Naive thymus-derived CD8-positive, alpha-beta T cell (primary cell): Measurements from ENCODE around the gene ZNF253. TPM values are rescaled to one million over a fixed set of nuclear protein-coding genes. Genes with fewer than 3 reads are reported as not detected.
"Not testable (repeated sequence)": the region's sequence is repeated elsewhere in the genome, so short reads cannot be mapped to it uniquely, and the experiment has no call there.

Source experiments
- ATAC-seq, 2 donors: fragments of 150-1000 bp; cut with Tn5 transposase in 1 of 2; sonication (Bioruptor Pico), chemical (Tn5 transposase) in 1 of 2; 1 replicate in 1 of 2; 2 replicates in 1 of 2; pipeline ENCODE4 v1.10.0; 2021; ENCODE audit warnings: mild to moderate bottlenecking in 2 of 2, moderate library complexity in 2 of 2
- POLR2A ChIA-PET: fragments of 350-600 bp; sonication (Branson Sonifier 250); formaldehyde crosslinking; loops from one replicate; lab custom pipeline; 2021; ENCODE audit warnings: antibody characterized with exemption; lab: Charles Lee
- DNase-seq, 10 donors: peaks; one replicate each; pipeline versions ENCODE4 v3.0.0 to v3.0.0-alpha.2; 2020 to 2022
- H3K27ac Mint-ChIP-seq, 10 donors: one replicate each; pipeline ENCODE4 v1.8.0; 2020 to 2022; ENCODE audit warnings: mild to moderate bottlenecking in 10 of 10, mixed read lengths in 10 of 10, moderate library complexity in 4 of 10, inconsistent platforms in 1 of 10
- H3K27me3 Mint-ChIP-seq, 5 donors: one replicate each; pipeline ENCODE4 v1.8.0; 2021 to 2022; ENCODE audit warnings: mixed read lengths in 5 of 5
- H3K36me3 Mint-ChIP-seq, 3 donors: one replicate each; pipeline ENCODE4 v1.8.0; 2020 to 2022; ENCODE audit warnings: mixed read lengths in 3 of 3, mild to moderate bottlenecking in 2 of 3, inconsistent platforms in 1 of 3
- H3K4me1 Mint-ChIP-seq, 4 donors: one replicate each; pipeline ENCODE4 v1.8.0; 2021 to 2022; ENCODE audit warnings: mixed read lengths in 4 of 4
- H3K4me3 Mint-ChIP-seq, 10 donors: one replicate each; pipeline ENCODE4 v1.8.0; 2020 to 2022; ENCODE audit warnings: mild to moderate bottlenecking in 10 of 10, mixed read lengths in 10 of 10, moderate library complexity in 6 of 10, inconsistent platforms in 1 of 10
- H3K9me3 Mint-ChIP-seq, 9 donors: one replicate each; pipeline ENCODE4 v1.8.0; 2020 to 2022; ENCODE audit warnings: mixed read lengths in 9 of 9, mild to moderate bottlenecking in 3 of 9, inconsistent platforms in 1 of 9, moderate library complexity in 1 of 9
- polyA plus RNA-seq, 3 donors: library from polyadenylated mRNA; unstranded; fragments of 300-500 nt; fragmentation: Illumina TruSeq; gene quantifications; one replicate each; pipeline ENCODE4 v1.2.3, GENCODE V29; 2021
- total RNA-seq, 8 experiments: library from RNA in 2 of 8; stranded (reverse) in 2 of 8; gene quantifications; one replicate each; pipeline ENCODE4 v1.2.3 and lab custom pipeline; 2021 to 2026

Gene ZNF253
- total and polyA plus RNA-seq, 5 experiments from 2014 or later: 7.1 to 37.5 (median 9.4) TPM

- peaks cover 9 to 38% (median 27%) of the 10 kb centered on the region in 9 donors for H3K9me3 Mint-ChIP-seq
- H3K4me3 Mint-ChIP-seq: peak within 1 kb of the TSS; percentile 92 to 100 (median 96)
- H3K27ac Mint-ChIP-seq: peak within 1 kb of the TSS; percentile 80 to 98 (median 95)
- H3K36me3 Mint-ChIP-seq: peaks cover 7 to 18% (median 10%) of the 10 kb centered on the region in 3 donors
- peaks cover 20 to 39% (median 34%) of the 10 kb centered on the region in 4 donors for H3K4me1 Mint-ChIP-seq
- H3K27me3 Mint-ChIP-seq: no peaks in the 10 kb centered on the region
- POLR2A ChIA-PET: interaction anchor here (0.6 to 5.2 kb wide), 17 partner anchors 11 to 241 kb away, joined by 3 to 39 read pairs (median 7); partner anchors contain the start of genes ATP13A1, ZNF101, ZNF14 and ZNF253
- peak; percentile 95 to 97 for ATAC-seq
- peak; percentile 68 to 96 (median 91) for DNase-seq
Observed at GRCh38 chr19:19900729-19901444, 35.2 kb downstream of the ZNF253 start, which contains the start of gene ZNF93. Gene ZNF93, plus strand, starts transcription at chr19:19900946. Its CDS starts 143 bp downstream, at chr19:19901089.

GRCh38 chr19:19907551-19907950 lies 41.9 kb downstream of the ZNF253 start:
- H3K9me3 Mint-ChIP-seq, H3K27me3 Mint-ChIP-seq, ATAC-seq, DNase-seq, H3K27ac Mint-ChIP-seq, H3K4me3 Mint-ChIP-seq: not testable (repeated sequence)
- POLR2A ChIA-PET: interaction anchor here (0.9 kb wide), 1 partner anchor 131 kb away, joined by 4 read pairs; no protein-coding TSS in a partner anchor
- Mint-ChIP-seq H3K4me1 (peaks cover 17 to 29% (median 20%) of the 10 kb centered on the region in 4 donors), H3K36me3 (peaks cover 3 to 22% (median 21%) of the 10 kb centered on the region in 3 donors)

GRCh38 chr19:19909654-19910053 lies 44.0 kb downstream of the ZNF253 start:
- POLR2A ChIA-PET: no interaction called here
- Mint-ChIP-seq H3K4me3 (no peak overlapping the region), H3K27ac (no peak overlapping the region), H3K4me1 (peaks cover 10 to 20% (median 12%) of the 10 kb centered on the region in 4 donors), H3K36me3 (peaks cover 3 to 26% (median 21%) of the 10 kb centered on the region in 3 donors), H3K9me3 (no peaks in the 10 kb centered on the region), H3K27me3 (no peaks in the 10 kb centered on the region)
- ATAC-seq (no peak), DNase-seq (no peak)

- DNase-seq (no peak), ATAC-seq (no peak)
- POLR2A ChIA-PET: interaction anchor here (0.6 kb wide), 1 partner anchor 203 kb away, joined by 3 read pairs; no protein-coding TSS in a partner anchor
- peaks cover 3 to 34% (median 18%) of the 10 kb centered on the region in 3 donors for H3K36me3 Mint-ChIP-seq
- no peaks in the 10 kb centered on the region for H3K9me3 Mint-ChIP-seq
- H3K27me3 Mint-ChIP-seq: no peaks in the 10 kb centered on the region
- H3K4me3 Mint-ChIP-seq: no peak overlapping the region
- H3K27ac Mint-ChIP-seq: no peak overlapping the region
- H3K4me1 Mint-ChIP-seq: peaks cover 1 to 8% (median 4%) of the 10 kb centered on the region in 4 donors
Observed at GRCh38 chr19:19911150-19911549, 45.5 kb downstream of the ZNF253 start.

GRCh38 chr19:19914596-19914995 lies 48.9 kb downstream of the ZNF253 start:
- Mint-ChIP-seq H3K4me3 (no peak overlapping the region), H3K36me3 (peaks cover 6 to 43% (median 37%) of the 10 kb centered on the region in 3 donors), H3K4me1 (peaks cover 0 to 8% (median 2%) of the 10 kb centered on the region in 4 donors), H3K27me3 (no peaks in the 10 kb centered on the region), H3K9me3 (peaks cover 0 to 7% (median 0%) of the 10 kb centered on the region in 9 donors), H3K27ac (no peak overlapping the region)
- ATAC-seq: no peak
- POLR2A ChIA-PET: no interaction called here
- no peak for DNase-seq

GRCh38 chr19:19930417-19930816 lies 64.7 kb downstream of the ZNF253 start:
- ATAC-seq, POLR2A ChIA-PET: not testable (repeated sequence)

GRCh38 chr19:19933432-19934314 lies 68.0 kb downstream of the ZNF253 start:
- H3K4me1 Mint-ChIP-seq, ATAC-seq, DNase-seq, H3K27me3 Mint-ChIP-seq, POLR2A ChIA-PET, H3K27ac Mint-ChIP-seq: not testable (repeated sequence)
- peaks cover 32 to 45% (median 37%) of the 10 kb centered on the region in 3 donors for H3K36me3 Mint-ChIP-seq
- peak overlapping the region in 1 of 10 donors; percentile 8 for H3K4me3 Mint-ChIP-seq
- peaks cover 0 to 78% (median 40%) of the 10 kb centered on the region in 9 donors for H3K9me3 Mint-ChIP-seq

More at GRCh38 chr19:19930417-19930816, 64.7 kb downstream of the ZNF253 start:
- H3K27me3 Mint-ChIP-seq, H3K4me1 Mint-ChIP-seq, H3K27ac Mint-ChIP-seq, H3K4me3 Mint-ChIP-seq: not testable (repeated sequence)
- peaks cover 0 to 72% (median 32%) of the 10 kb centered on the region in 9 donors for H3K9me3 Mint-ChIP-seq
- peaks cover 34 to 71% (median 58%) of the 10 kb centered on the region in 3 donors for H3K36me3 Mint-ChIP-seq
- DNase-seq: peak in 7 of 10 donors; percentile 1 to 34 (median 9)

- POLR2A ChIA-PET: no interaction called here
- peaks cover 18 to 44% (median 32%) of the 10 kb centered on the region in 3 donors for H3K36me3 Mint-ChIP-seq
- no peak for ATAC-seq
- no peak overlapping the region for H3K4me3 Mint-ChIP-seq
- peaks cover 0 to 2% (median 0%) of the 10 kb centered on the region in 4 donors for H3K4me1 Mint-ChIP-seq
- H3K27ac Mint-ChIP-seq: no peak overlapping the region
- no peaks in the 10 kb centered on the region for H3K27me3 Mint-ChIP-seq
- H3K9me3 Mint-ChIP-seq: peaks cover 0 to 92% (median 52%) of the 10 kb centered on the region in 9 donors
- no peak for DNase-seq
Observed at GRCh38 chr19:19937403-19937802, 71.7 kb downstream of the ZNF253 start.

GRCh38 chr19:19938449-19938848 lies 72.8 kb downstream of the ZNF253 start:
- no peak for DNase-seq

GRCh38 chr19:19943848-19944582 lies 78.3 kb downstream of the ZNF253 start:
- no peak overlapping the region for H3K27ac Mint-ChIP-seq
- H3K27me3 Mint-ChIP-seq: peaks cover 2 to 11% (median 7%) of the 10 kb centered on the region in 5 donors
- ATAC-seq (no peak), DNase-seq (no peak)
- H3K4me3 Mint-ChIP-seq: no peak overlapping the region
- peaks cover 3 to 29% (median 20%) of the 10 kb centered on the region in 3 donors for H3K36me3 Mint-ChIP-seq
- H3K4me1 Mint-ChIP-seq: no peaks in the 10 kb centered on the region
- peaks cover 10 to 59% (median 35%) of the 10 kb centered on the region in 9 donors for H3K9me3 Mint-ChIP-seq
- POLR2A ChIA-PET: no interaction called here

More at GRCh38 chr19:19938449-19938848, 72.8 kb downstream of the ZNF253 start:
- no peak overlapping the region for H3K27ac Mint-ChIP-seq
- H3K4me1 Mint-ChIP-seq: peaks cover 0 to 2% (median 0%) of the 10 kb centered on the region in 4 donors
- H3K27me3 Mint-ChIP-seq: no peaks in the 10 kb centered on the region
- peaks cover 0 to 90% (median 47%) of the 10 kb centered on the region in 9 donors for H3K9me3 Mint-ChIP-seq
- ATAC-seq: no peak
- H3K4me3 Mint-ChIP-seq: no peak overlapping the region
- POLR2A ChIA-PET: no interaction called here
- H3K36me3 Mint-ChIP-seq: peaks cover 7 to 39% (median 29%) of the 10 kb centered on the region in 3 donors
